Chondrocyte (in vitro differentiated cells): ENCODE measurements around the gene CACNA1B. TPM values are rescaled to one million over a fixed set of nuclear protein-coding genes. Genes with fewer than 3 reads are reported as not detected.

Experiments used
- DNase-seq: peaks from one replicate; pipeline ENCODE4 v3.0.0; 2021; ENCODE audit warnings: mixed read lengths, low spot score
- H3K27ac Mint-ChIP-seq: one replicate; pipeline ENCODE4 v1.8.0; 2021; ENCODE audit warnings: mild to moderate bottlenecking, moderate library complexity, mixed read lengths; ENCODE audit not compliant: unreplicated experiment
- H3K27me3 Mint-ChIP-seq: 2 replicates; pipeline ENCODE4 v1.8.0; 2021; ENCODE audit warnings: low read depth, mixed read lengths
- H3K36me3 Mint-ChIP-seq: 2 replicates; pipeline ENCODE4 v1.8.0; 2021; ENCODE audit warnings: low read depth, mixed read lengths
- H3K4me1 Mint-ChIP-seq: 2 replicates; pipeline ENCODE4 v1.8.0; 2021; ENCODE audit warnings: low read depth, mild to moderate bottlenecking, mixed read lengths
- H3K4me3 Mint-ChIP-seq: one replicate; pipeline ENCODE4 v1.8.0; 2021; ENCODE audit warnings: mild to moderate bottlenecking, moderate library complexity, mixed read lengths; ENCODE audit not compliant: unreplicated experiment
- H3K9me3 Mint-ChIP-seq: 2 replicates; pipeline ENCODE4 v1.8.0; 2021; ENCODE audit warnings: low read depth, mixed read lengths
- CTCF ChIP-seq: fragments of 200-600 bp; sonication (generic); IDR thresholded peaks from 2 replicates; pipeline ENCODE4 v1.5.0; 2021; ENCODE audit warnings: antibody characterized with exemption, mild to moderate bottlenecking, moderate library complexity
- total RNA-seq: library from RNA; stranded (reverse); gene quantifications from 3 replicates; pipeline ENCODE4 v1.2.1, GENCODE V29; 2021

Gene CACNA1B
- total RNA-seq, 1 donor from 2014 or later: 3.7 TPM

- peaks cover 31% of the 10 kb centered on the region for H3K9me3 Mint-ChIP-seq
- no peaks in the 10 kb centered on the region for H3K27me3 Mint-ChIP-seq
- H3K4me1 Mint-ChIP-seq: no peaks in the 10 kb centered on the region
- DNase-seq: no peak
- H3K4me3 Mint-ChIP-seq: no peak overlapping the region
- no peak for TF ChIP-seq CTCF
- H3K36me3 Mint-ChIP-seq: no peaks in the 10 kb centered on the region
- no peak overlapping the region for H3K27ac Mint-ChIP-seq
These were observed 218.4 kb downstream of the CACNA1B start for GRCh38 chr9:138095813-138096518.

- H3K4me3 Mint-ChIP-seq: no peak overlapping the region
- peaks cover 28% of the 10 kb centered on the region for H3K9me3 Mint-ChIP-seq
- H3K4me1 Mint-ChIP-seq: no peaks in the 10 kb centered on the region
- no peaks in the 10 kb centered on the region for H3K36me3 Mint-ChIP-seq
- no peak for TF ChIP-seq CTCF
- no peak for DNase-seq
- no peak overlapping the region for H3K27ac Mint-ChIP-seq
- H3K27me3 Mint-ChIP-seq: no peaks in the 10 kb centered on the region
These were observed 218.9 kb downstream of the CACNA1B start for GRCh38 chr9:138096519-138096845.

- H3K27me3 Mint-ChIP-seq: peaks cover 1% of the 10 kb centered on the region
- no peaks in the 10 kb centered on the region for H3K4me1 Mint-ChIP-seq
- no peak overlapping the region for H3K4me3 Mint-ChIP-seq
- H3K9me3 Mint-ChIP-seq: peaks cover 23% of the 10 kb centered on the region
- H3K27ac Mint-ChIP-seq: no peak overlapping the region
- TF ChIP-seq CTCF: no peak
- no peak for DNase-seq
- H3K36me3 Mint-ChIP-seq: no peaks in the 10 kb centered on the region
These were observed 220.0 kb downstream of the CACNA1B start for GRCh38 chr9:138097501-138097991.

GRCh38 chr9:138098116-138098907 lies 220.7 kb downstream of the CACNA1B start:
- TF ChIP-seq CTCF: no peak
- Mint-ChIP-seq H3K27me3 (peaks cover 1% of the 10 kb centered on the region), H3K4me3 (no peak overlapping the region), H3K27ac (no peak overlapping the region), H3K9me3 (peaks cover 23% of the 10 kb centered on the region), H3K4me1 (no peaks in the 10 kb centered on the region), H3K36me3 (no peaks in the 10 kb centered on the region)
- DNase-seq: no peak

GRCh38 chr9:138098908-138099791 lies 221.6 kb downstream of the CACNA1B start:
- Mint-ChIP-seq H3K4me1 (no peaks in the 10 kb centered on the region), H3K27me3 (peaks cover 1% of the 10 kb centered on the region), H3K4me3 (no peak overlapping the region), H3K27ac (no peak overlapping the region), H3K9me3 (peaks cover 18% of the 10 kb centered on the region), H3K36me3 (no peaks in the 10 kb centered on the region)
- no peak for DNase-seq
- no peak for TF ChIP-seq CTCF
